Mesenchymal stem cell (in vitro differentiated cells and primary cell): ENCODE measurements around the gene SLC35A3.
A peak's percentile ranks its signal among the peaks of the same experiment; 100 is the strongest.

Experiments used
- DNase-seq: peaks from one replicate; pipeline ENCODE4 v3.0.0-alpha.2; 2013
- H2AFZ ChIP-seq: one replicate; pipeline ENCODE4 v1.6.1; 2013; ENCODE audit warnings: low read depth, mild to moderate bottlenecking, control low read depth, inconsistent platforms, low read length, moderate library complexity
- H2AK5ac ChIP-seq: 2 replicates; pipeline ENCODE4 v1.6.1; 2013; ENCODE audit warnings: low read length, moderate library complexity, mild to moderate bottlenecking, inconsistent platforms; ENCODE audit not compliant: severe bottlenecking
- H2BK120ac ChIP-seq: one replicate; pipeline ENCODE4 v1.6.1; 2013; ENCODE audit warnings: low read depth, mild to moderate bottlenecking, inconsistent platforms, low read length, moderate library complexity
- H2BK12ac ChIP-seq, 2 experiments: one replicate each; pipeline ENCODE4 v1.6.1; 2013; ENCODE audit warnings: inconsistent platforms in 2 of 2, low read length in 2 of 2, mild to moderate bottlenecking in 2 of 2, moderate library complexity in 2 of 2, control low read depth in 1 of 2
- H2BK15ac ChIP-seq: one replicate; pipeline ENCODE4 v1.6.1; 2013; ENCODE audit warnings: mild to moderate bottlenecking, low read depth, inconsistent platforms; ENCODE audit not compliant: poor library complexity, severe bottlenecking
- H2BK5ac ChIP-seq: 2 replicates; pipeline ENCODE4 v1.6.1; 2013; ENCODE audit warnings: low read depth, mild to moderate bottlenecking, low read length, control low read depth, inconsistent platforms; ENCODE audit not compliant: poor library complexity, severe bottlenecking
- H3K14ac ChIP-seq, 2 experiments: one replicate each; pipeline ENCODE4 v1.6.1; 2013; ENCODE audit warnings: inconsistent platforms in 2 of 2, low read length in 2 of 2, control low read depth in 1 of 2, mild to moderate bottlenecking in 1 of 2, moderate library complexity in 1 of 2
- H3K18ac ChIP-seq, 2 experiments: one replicate each; pipeline ENCODE4 v1.6.1; 2013; ENCODE audit warnings: inconsistent platforms in 2 of 2, low read length in 2 of 2, control low read depth in 1 of 2, low read depth in 1 of 2, mild to moderate bottlenecking in 1 of 2
- H3K23ac ChIP-seq, 2 experiments: one replicate each; pipeline ENCODE4 v1.6.1; 2013; ENCODE audit warnings: inconsistent platforms in 2 of 2, low read length in 2 of 2, mild to moderate bottlenecking in 2 of 2, moderate library complexity in 2 of 2, control low read depth in 1 of 2
- H3K27ac ChIP-seq: 2 replicates; pipeline ENCODE4 v1.5.1; 2013; ENCODE audit warnings: mild to moderate bottlenecking, moderate library complexity, low read length, control low read depth, inconsistent platforms; ENCODE audit not compliant: poor library complexity, severe bottlenecking
- H3K27me3 ChIP-seq, 2 experiments: 2 replicates each; pipeline versions ENCODE4 v1.6.1 to v1.7.0; 2013; ENCODE audit warnings: low read length in 2 of 2, mild to moderate bottlenecking in 2 of 2, moderate library complexity in 2 of 2, control low read depth in 1 of 2, inconsistent platforms in 1 of 2; ENCODE audit not compliant: control insufficient read depth in 1 of 2, insufficient read depth in 1 of 2
- H3K36me3 ChIP-seq, 2 experiments: 2 replicates each; pipeline versions ENCODE4 v1.6.1 to v1.7.0; 2013; ENCODE audit warnings: low read length in 2 of 2, control low read depth in 1 of 2, inconsistent platforms in 1 of 2, low read depth in 1 of 2, mild to moderate bottlenecking in 1 of 2; ENCODE audit not compliant: insufficient read depth in 2 of 2, control insufficient read depth in 1 of 2
- H3K4ac ChIP-seq, 2 experiments: one replicate each; pipeline ENCODE4 v1.6.1; 2013; ENCODE audit warnings: inconsistent platforms in 2 of 2, low read length in 2 of 2, mild to moderate bottlenecking in 2 of 2, moderate library complexity in 2 of 2, control low read depth in 1 of 2, low read depth in 1 of 2
- H3K4me1 ChIP-seq: 2 replicates; pipeline ENCODE4 v1.6.1; 2013; ENCODE audit warnings: low read depth, low read length, control low read depth; ENCODE audit not compliant: control insufficient read depth, insufficient read depth
- H3K4me2 ChIP-seq: 2 replicates; pipeline ENCODE4 v1.6.1; 2013; ENCODE audit warnings: low read length, mild to moderate bottlenecking, inconsistent platforms; ENCODE audit not compliant: poor library complexity, severe bottlenecking
- H3K4me3 ChIP-seq, 2 experiments: 2 replicates each; pipeline versions ENCODE4 v1.5.1 to v1.7.0; 2013; ENCODE audit warnings: low read length in 2 of 2, mild to moderate bottlenecking in 2 of 2, control low read depth in 1 of 2, low read depth in 1 of 2; ENCODE audit not compliant: insufficient read depth in 1 of 2
- H3K79me1 ChIP-seq: replicated peaks from 2 replicates; pipeline ENCODE4 v1.6.1; 2013; ENCODE audit warnings: mild to moderate bottlenecking, control low read depth, low read length, inconsistent platforms; ENCODE audit not compliant: poor library complexity, severe bottlenecking
- H3K9ac ChIP-seq: 2 replicates; pipeline ENCODE4 v1.7.0; 2013; ENCODE audit warnings: mild to moderate bottlenecking, low read length, moderate library complexity
- H3K9me3 ChIP-seq: 2 replicates; pipeline ENCODE4 v1.7.0; 2013; ENCODE audit warnings: mild to moderate bottlenecking, low read length; ENCODE audit not compliant: control insufficient read depth
- H4K8ac ChIP-seq: one replicate; pipeline ENCODE4 v1.6.1; 2013; ENCODE audit warnings: inconsistent platforms, mild to moderate bottlenecking, low read length, moderate library complexity
- H4K91ac ChIP-seq: one replicate; pipeline ENCODE4 v1.6.1; 2013; ENCODE audit warnings: mild to moderate bottlenecking, low read length, inconsistent platforms
- WGBS: methylation state at CpG from one replicate; pipeline ENCODE4 v1.1.7; 2013; ENCODE audit warnings: mixed read lengths; 5-methylcytosine and 5-hydroxymethylcytosine counted together

SLC35A3 gene

GRCh38 chr1:100076319-100076718 lies 106.5 kb downstream of the SLC35A3 start:
- Histone ChIP-seq H2BK120ac (no peak overlapping the region), H3K4ac (no peak overlapping the region), H3K36me3 (peaks cover 25 to 79% of the 10 kb centered on the region in 2 experiments), H3K9me3 (no peaks in the 10 kb centered on the region), H2BK5ac (no peak overlapping the region), H3K79me1 (peaks cover 40% of the 10 kb centered on the region), H4K91ac (no peak overlapping the region), H3K27me3 (no peaks in the 10 kb centered on the region), H4K8ac (no peak overlapping the region), H3K4me3 (no peak overlapping the region), H3K23ac (no peak overlapping the region), H2BK15ac (no peak overlapping the region), H3K4me2 (no peak overlapping the region), H2BK12ac (no peak overlapping the region), H3K4me1 (no peaks in the 10 kb centered on the region), H2AFZ (no peak overlapping the region), H3K18ac (no peak overlapping the region), H2AK5ac (no peak overlapping the region), H3K9ac (peak overlapping the region; percentile 57), H3K14ac (no peak overlapping the region), H3K27ac (no peak overlapping the region)
- no peak for DNase-seq
- no CpG with 5 or more reads among the region's 2 CpGs for WGBS

GRCh38 chr1:100076744-100077143 lies 106.9 kb downstream of the SLC35A3 start:
- Histone ChIP-seq H3K9me3 (no peaks in the 10 kb centered on the region), H3K36me3 (peaks cover 25 to 77% of the 10 kb centered on the region in 2 experiments), H3K79me1 (peaks cover 38% of the 10 kb centered on the region), H3K18ac (no peak overlapping the region), H2BK120ac (no peak overlapping the region), H3K4me1 (no peaks in the 10 kb centered on the region), H3K27ac (no peak overlapping the region), H3K9ac (peak overlapping the region; percentile 57), H2AFZ (no peak overlapping the region), H4K91ac (no peak overlapping the region), H2BK15ac (no peak overlapping the region), H2BK5ac (no peak overlapping the region), H2BK12ac (no peak overlapping the region), H3K23ac (no peak overlapping the region), H3K4ac (no peak overlapping the region), H4K8ac (no peak overlapping the region), H3K27me3 (no peaks in the 10 kb centered on the region), H3K14ac (no peak overlapping the region), H2AK5ac (no peak overlapping the region), H3K4me3 (no peak overlapping the region), H3K4me2 (no peak overlapping the region)
- DNase-seq = no peak

GRCh38 chr1:100077531-100077930 lies 107.7 kb downstream of the SLC35A3 start:
- Histone ChIP-seq H3K4me2 (no peak overlapping the region), H3K79me1 (peaks cover 36% of the 10 kb centered on the region), H4K8ac (no peak overlapping the region), H3K18ac (no peak overlapping the region), H3K4ac (no peak overlapping the region), H3K27ac (no peak overlapping the region), H2AK5ac (no peak overlapping the region), H3K27me3 (no peaks in the 10 kb centered on the region), H2AFZ (no peak overlapping the region), H3K23ac (no peak overlapping the region), H2BK15ac (no peak overlapping the region), H4K91ac (no peak overlapping the region), H2BK12ac (no peak overlapping the region), H3K36me3 (peaks cover 29 to 77% of the 10 kb centered on the region in 2 experiments), H3K14ac (no peak overlapping the region), H2BK120ac (no peak overlapping the region), H3K9me3 (no peaks in the 10 kb centered on the region), H3K9ac (no peak overlapping the region), H2BK5ac (no peak overlapping the region), H3K4me3 (no peak overlapping the region), H3K4me1 (no peaks in the 10 kb centered on the region)
- no peak for DNase-seq
- WGBS = 100% methylated on average over 4 of the region's 5 CpGs

GRCh38 chr1:100080331-100080730 lies 110.5 kb downstream of the SLC35A3 start:
- Histone ChIP-seq H3K27me3 (no peaks in the 10 kb centered on the region), H2AFZ (no peak overlapping the region), H3K4me3 (no peak overlapping the region)

More at GRCh38 chr1:100080331-100080730, 110.5 kb downstream of the SLC35A3 start:
- Histone ChIP-seq H2BK5ac (no peak overlapping the region), H3K9ac (no peak overlapping the region), H2AK5ac (no peak overlapping the region), H3K4me1 (no peaks in the 10 kb centered on the region), H3K23ac (no peak overlapping the region), H3K36me3 (peaks cover 19 to 73% of the 10 kb centered on the region in 2 experiments), H4K8ac (no peak overlapping the region), H3K4me2 (no peak overlapping the region), H2BK15ac (no peak overlapping the region), H3K9me3 (no peaks in the 10 kb centered on the region), H3K14ac (no peak overlapping the region), H3K4ac (no peak overlapping the region), H4K91ac (no peak overlapping the region), H2BK120ac (no peak overlapping the region), H3K79me1 (peaks cover 25% of the 10 kb centered on the region), H2BK12ac (no peak overlapping the region), H3K27ac (no peak overlapping the region), H3K18ac (no peak overlapping the region)
- WGBS = 90% methylated on average over 3 of the region's 3 CpGs
- DNase-seq = no peak
